GM21423 (cell line): Measurements from ENCODE around the gene RAB40AL.
A peak's percentile ranks its signal among the peaks of the same experiment; 100 is the strongest.
"Not testable (repeated sequence)": the region's sequence is repeated elsewhere in the genome, so short reads cannot be mapped to it uniquely, and the experiment has no call there.

Experiments used
- ATAC-seq: cut with Tn5 transposase; IDR thresholded peaks from one replicate; pipeline ENCODE4 v1.9.1; 2021; ENCODE audit warnings: mild to moderate bottlenecking, moderate library complexity; ENCODE audit not compliant: unreplicated experiment

Gene RAB40AL

GRCh38 chrX:102936972-102937371, at the start of gene RAB40AL:
TSS of gene RAB40AL (plus strand) at chrX:102937272. CDS start at chrX:102937319, 47 bp downstream.
- ATAC-seq: not testable (repeated sequence)

- ATAC-seq: no peak
These were observed 49.4 kb upstream of the RAB40AL start for GRCh38 chrX:102887687-102888086.

GRCh38 chrX:102892103-102892502, 45.0 kb upstream of the RAB40AL start:
- no peak for ATAC-seq

- peak; percentile 86 for ATAC-seq
These were observed 36.8 kb upstream of the RAB40AL start for GRCh38 chrX:102899940-102900916.

GRCh38 chrX:102902355-102902754, 34.7 kb upstream of the RAB40AL start:
- ATAC-seq: no peak

- no peak for ATAC-seq
These were observed 5.9 kb upstream of the RAB40AL start for GRCh38 chrX:102930990-102931756.

- ATAC-seq: no peak
These were observed 2.4 kb upstream of the RAB40AL start for GRCh38 chrX:102934624-102935023.

- peak; percentile 69 for ATAC-seq
These were observed 14.1 kb downstream of the RAB40AL start for GRCh38 chrX:102950908-102951866.

GRCh38 chrX:102957751-102958150, 20.7 kb downstream of the RAB40AL start:
- ATAC-seq: no peak

- no peak for ATAC-seq
These were observed 21.7 kb downstream of the RAB40AL start for GRCh38 chrX:102958794-102959193.

GRCh38 chrX:102959471-102959870, 22.4 kb downstream of the RAB40AL start:
- no peak for ATAC-seq

- no peak for ATAC-seq
These were observed 26.9 kb downstream of the RAB40AL start for GRCh38 chrX:102963955-102964354.

- ATAC-seq: no peak
These were observed 27.9 kb downstream of the RAB40AL start for GRCh38 chrX:102964940-102965339.

- ATAC-seq: no peak
These were observed 29.6 kb downstream of the RAB40AL start for GRCh38 chrX:102966701-102967100.

GRCh38 chrX:102968216-102968615, 31.1 kb downstream of the RAB40AL start:
- ATAC-seq: no peak

- not testable (repeated sequence) for ATAC-seq
These were observed 34.5 kb downstream of the RAB40AL start for GRCh38 chrX:102971536-102971935.

GRCh38 chrX:102975016-102975415, 37.9 kb downstream of the RAB40AL start:
- ATAC-seq: no peak

- no peak for ATAC-seq
These were observed 39.2 kb downstream of the RAB40AL start for GRCh38 chrX:102976286-102976685.

GRCh38 chrX:102976793-102977495, 39.9 kb downstream of the RAB40AL start:
- ATAC-seq: no peak

GRCh38 chrX:102978594-102978993, 41.5 kb downstream of the RAB40AL start:
- ATAC-seq: no peak
